ENCODE measurements around the gene TRIM40. TPM values are rescaled to one million over a fixed set of nuclear protein-coding genes. Genes with fewer than 3 reads are reported as not detected.
"Not testable (repeated sequence)": the region's sequence is repeated elsewhere in the genome, so short reads cannot be mapped to it uniquely, and the experiment has no call there.

Gene TRIM40
- total RNA-seq, 6 experiments from 2014 or later = 0.18 to 5.2 TPM; not detected in 4

GRCh38 chr6:30163090-30163917 is 27.4 kb downstream of the TRIM40 start, which contains the start of gene TRIM15:
TSS of gene TRIM15 (plus strand) at chr6:30163546. CDS start at chr6:30163685, 139 bp downstream.
- Histone ChIP-seq H3K4me3 (peak within 1 kb of the TSS; percentile 29 to 54 (median 40)), H3K9me3 (no peaks in the 10 kb centered on the region), H3K27me3 (no peaks in the 10 kb centered on the region), H3K27ac (peak within 1 kb of the TSS; percentile 53 to 90 (median 72)), H3K4me1 (no peaks in the 10 kb centered on the region), H3K36me3 (no peaks in the 10 kb centered on the region)
- 35% methylated on average over 7 of the region's 31 CpGs for WGBS (ENCODE audit: insufficient coverage, low coverage, low lambda C conversion rate, missing lambda C conversion rate)
- ATAC-seq = peak; percentile 88 to 93 (median 91)
- TF ChIP-seq POLR2A (IDR thresholded peaks at IDR 0.05) (peak; percentile 75), CTCF (IDR thresholded peaks at IDR 0.05) (no peak)
- DNase-seq = peak; percentile 85 to 87 (median 86)
- intact Hi-C loops (cut with DNase I) = loop anchor here in 1 of 2 donors (10.0 kb wide), 1 partner anchor 59 kb away; no protein-coding TSS in a partner anchor

- intact Hi-C loops (cut with DNase I) = loop anchor here in 1 of 2 donors (10.0 kb wide), 1 partner anchor 59 kb away; no protein-coding TSS in a partner anchor
- no peaks in the 10 kb centered on the region for H3K9me3 ChIP-seq
- no peaks in the 10 kb centered on the region for H3K27me3 ChIP-seq
- ATAC-seq (peak in 2 of 4 donors; percentile 2 to 3), DNase-seq (no peak)
- TF ChIP-seq POLR2A (IDR thresholded peaks at IDR 0.05) = no peak
- TF ChIP-seq CTCF (IDR thresholded peaks at IDR 0.05) = no peak
- WGBS (ENCODE audit: insufficient coverage, low coverage, low lambda C conversion rate, missing lambda C conversion rate) = 39% methylated on average over 2 of the region's 16 CpGs
- H3K4me3 ChIP-seq = peak overlapping the region; percentile 29 to 54 (median 40)
- H3K36me3 ChIP-seq = no peaks in the 10 kb centered on the region
- peak overlapping the region; percentile 53 to 90 (median 72) for H3K27ac ChIP-seq
- H3K4me1 ChIP-seq = no peaks in the 10 kb centered on the region
Observed at GRCh38 chr6:30163918-30164654, 28.1 kb downstream of the TRIM40 start.

- Histone ChIP-seq H3K36me3 (no peaks in the 10 kb centered on the region), H3K27me3 (no peaks in the 10 kb centered on the region), H3K9me3 (no peaks in the 10 kb centered on the region), H3K4me3 (peak overlapping the region in 1 of 3 donors; percentile 40), H3K27ac (no peak overlapping the region), H3K4me1 (no peaks in the 10 kb centered on the region)
- intact Hi-C loops (cut with DNase I) = loop anchor here in 1 of 2 donors (10.0 kb wide), 1 partner anchor 60 kb away; no protein-coding TSS in a partner anchor
- no peak for DNase-seq
- TF ChIP-seq CTCF (IDR thresholded peaks at IDR 0.05) (no peak), POLR2A (IDR thresholded peaks at IDR 0.05) (no peak)
- ATAC-seq = no peak
- WGBS (ENCODE audit: insufficient coverage, low coverage, low lambda C conversion rate, missing lambda C conversion rate) = 76% methylated on average over 4 of the region's 4 CpGs
Observed at GRCh38 chr6:30164714-30165113, 28.8 kb downstream of the TRIM40 start.

GRCh38 chr6:30165238-30165637 is 29.3 kb downstream of the TRIM40 start:
- H3K4me1 ChIP-seq, H3K9me3 ChIP-seq, H3K36me3 ChIP-seq, ATAC-seq, DNase-seq, H3K27me3 ChIP-seq, H3K27ac ChIP-seq: not testable (repeated sequence)
- intact Hi-C loops (cut with DNase I) = loop anchor here in 1 of 2 donors (10.0 kb wide), 1 partner anchor 60 kb away; no protein-coding TSS in a partner anchor
- 100% methylated on average over 1 of the region's 1 CpG for WGBS (ENCODE audit: insufficient coverage, low coverage, low lambda C conversion rate, missing lambda C conversion rate)
- H3K4me3 ChIP-seq = peak overlapping the region in 1 of 3 donors; percentile 40
